ENCODE data around the gene SLC43A2.
"Not testable (repeated sequence)": the region's sequence is repeated elsewhere in the genome, so short reads cannot be mapped to it uniquely, and the experiment has no call there.

The SLC43A2 gene

DNA sequence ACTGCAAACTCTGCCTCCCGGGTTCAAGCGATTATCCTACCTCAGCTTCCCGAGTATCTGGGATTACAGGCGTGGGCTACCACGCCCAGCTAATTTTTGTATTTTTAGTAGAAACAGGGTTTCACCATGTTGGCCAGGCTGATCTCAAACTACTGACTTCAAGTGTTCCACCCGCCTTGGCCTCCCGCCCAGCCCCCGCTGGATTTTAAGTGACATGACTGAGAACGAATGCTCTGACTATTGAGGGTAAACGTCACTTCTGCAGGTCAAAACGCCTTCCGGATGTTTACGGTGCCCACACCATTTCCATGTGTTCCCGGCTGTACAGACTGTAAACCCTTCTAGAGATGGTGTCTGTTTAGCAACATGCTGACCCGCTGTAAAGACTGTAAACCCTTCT, 88.8 kb downstream of the SLC43A2 start:
- peaks cover 99% of the 10 kb centered on the region for H3K36me3 ChIP-seq

DNA sequence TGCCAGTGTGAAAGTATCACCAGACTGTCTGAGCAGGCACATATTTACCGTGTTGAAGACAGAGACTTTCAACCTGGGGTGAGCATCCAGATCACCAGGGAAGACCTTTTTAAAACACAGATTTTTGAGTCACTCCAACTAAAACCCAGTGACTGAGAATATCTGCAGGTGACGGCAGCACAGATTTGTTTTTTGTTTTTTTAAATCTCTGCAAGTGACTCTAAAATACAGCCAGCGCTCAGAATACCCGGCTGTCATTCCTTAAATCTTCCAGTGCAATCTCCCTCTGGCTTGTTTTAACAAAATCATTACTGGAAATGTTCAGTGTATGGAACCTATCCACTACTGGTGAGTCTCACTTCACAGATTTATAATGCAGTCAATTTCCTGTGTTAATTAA, 92.9 kb downstream of the SLC43A2 start:
- TF ChIP-seq, protein P1, sequence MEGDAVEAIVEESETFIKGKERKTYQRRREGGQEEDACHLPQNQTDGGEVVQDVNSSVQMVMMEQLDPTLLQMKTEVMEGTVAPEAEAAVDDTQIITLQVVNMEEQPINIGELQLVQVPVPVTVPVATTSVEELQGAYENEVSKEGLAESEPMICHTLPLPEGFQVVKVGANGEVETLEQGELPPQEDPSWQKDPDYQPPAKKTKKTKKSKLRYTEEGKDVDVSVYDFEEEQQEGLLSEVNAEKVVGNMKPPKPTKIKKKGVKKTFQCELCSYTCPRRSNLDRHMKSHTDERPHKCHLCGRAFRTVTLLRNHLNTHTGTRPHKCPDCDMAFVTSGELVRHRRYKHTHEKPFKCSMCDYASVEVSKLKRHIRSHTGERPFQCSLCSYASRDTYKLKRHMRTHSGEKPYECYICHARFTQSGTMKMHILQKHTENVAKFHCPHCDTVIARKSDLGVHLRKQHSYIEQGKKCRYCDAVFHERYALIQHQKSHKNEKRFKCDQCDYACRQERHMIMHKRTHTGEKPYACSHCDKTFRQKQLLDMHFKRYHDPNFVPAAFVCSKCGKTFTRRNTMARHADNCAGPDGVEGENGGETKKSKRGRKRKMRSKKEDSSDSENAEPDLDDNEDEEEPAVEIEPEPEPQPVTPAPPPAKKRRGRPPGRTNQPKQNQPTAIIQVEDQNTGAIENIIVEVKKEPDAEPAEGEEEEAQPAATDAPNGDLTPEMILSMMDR (IDR thresholded peaks at IDR 0.05) = no peak
- no peak overlapping the region for H3K27ac ChIP-seq
- peaks cover 5 to 6% of the 10 kb centered on the region in 2 experiments for H3K4me1 ChIP-seq (ENCODE audit: control insufficient read depth in 1 of 2, insufficient read depth in 1 of 2, low read depth in 1 of 2, low read length in 1 of 2)
- no peaks in the 10 kb centered on the region for H3K9me3 ChIP-seq
- peaks cover 100% of the 10 kb centered on the region for H3K36me3 ChIP-seq
- no peaks in the 10 kb centered on the region for H3K27me3 ChIP-seq
- no peak overlapping the region for H3K4me3 ChIP-seq (ENCODE audit: low read depth in 1 of 2, low read length in 1 of 2)

More for the DNA sequence above, 88.8 kb downstream of the SLC43A2 start:
- no peaks in the 10 kb centered on the region for H3K27me3 ChIP-seq
- H3K4me3 ChIP-seq (ENCODE audit: low read depth in 1 of 2, low read length in 1 of 2) = no peak overlapping the region
- TF ChIP-seq, protein P1 (IDR thresholded peaks at IDR 0.05) = no peak
- no peaks in the 10 kb centered on the region for H3K4me1 ChIP-seq (ENCODE audit: control insufficient read depth in 1 of 2, insufficient read depth in 1 of 2, low read depth in 1 of 2, low read length in 1 of 2)
- H3K9me3 ChIP-seq = no peaks in the 10 kb centered on the region
- H3K27ac ChIP-seq = no peak overlapping the region

DNA sequence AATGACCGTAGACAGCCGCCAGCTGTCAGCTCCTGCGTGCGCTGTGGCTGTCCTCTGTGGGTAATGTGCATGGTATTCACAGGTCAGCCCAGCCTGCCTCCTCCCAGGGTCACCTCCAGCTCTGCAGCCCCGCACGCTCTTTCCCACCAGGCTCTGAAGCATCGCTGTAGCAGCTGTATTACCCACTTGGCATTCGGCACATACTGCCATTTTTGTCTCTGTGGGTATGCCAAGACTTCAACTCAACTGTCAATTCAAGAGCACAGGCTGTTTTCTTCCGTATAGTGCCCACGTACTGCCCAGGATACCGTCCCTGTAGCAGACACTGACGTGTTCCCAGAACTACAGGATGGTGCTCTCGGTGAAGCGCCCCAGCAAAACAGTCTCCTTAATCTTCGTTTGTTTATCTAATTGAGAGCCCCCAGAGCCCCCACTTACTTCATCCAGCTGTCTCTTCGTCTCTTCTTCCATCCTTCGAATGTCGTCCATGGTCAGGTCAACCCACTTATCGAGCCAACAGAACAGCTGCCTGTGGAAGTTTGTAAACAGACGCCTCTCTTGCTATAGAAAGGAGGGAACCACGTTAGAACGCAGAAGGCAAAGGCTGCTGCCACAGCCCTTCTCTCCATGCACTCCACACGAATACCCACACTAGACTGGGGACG, 94.8 kb downstream of the SLC43A2 start:
- Histone ChIP-seq H3K9me3 (no peaks in the 10 kb centered on the region), H3K27me3 (no peaks in the 10 kb centered on the region), H3K36me3 (peaks cover 98% of the 10 kb centered on the region), H3K4me1 (ENCODE audit: control insufficient read depth in 1 of 2, insufficient read depth in 1 of 2, low read depth in 1 of 2, low read length in 1 of 2) (peaks cover 5 to 6% of the 10 kb centered on the region in 2 experiments), H3K4me3 (ENCODE audit: low read depth in 1 of 2, low read length in 1 of 2) (no peak overlapping the region), H3K27ac (no peak overlapping the region)
- TF ChIP-seq, protein P1 (IDR thresholded peaks at IDR 0.05) = no peak

DNA sequence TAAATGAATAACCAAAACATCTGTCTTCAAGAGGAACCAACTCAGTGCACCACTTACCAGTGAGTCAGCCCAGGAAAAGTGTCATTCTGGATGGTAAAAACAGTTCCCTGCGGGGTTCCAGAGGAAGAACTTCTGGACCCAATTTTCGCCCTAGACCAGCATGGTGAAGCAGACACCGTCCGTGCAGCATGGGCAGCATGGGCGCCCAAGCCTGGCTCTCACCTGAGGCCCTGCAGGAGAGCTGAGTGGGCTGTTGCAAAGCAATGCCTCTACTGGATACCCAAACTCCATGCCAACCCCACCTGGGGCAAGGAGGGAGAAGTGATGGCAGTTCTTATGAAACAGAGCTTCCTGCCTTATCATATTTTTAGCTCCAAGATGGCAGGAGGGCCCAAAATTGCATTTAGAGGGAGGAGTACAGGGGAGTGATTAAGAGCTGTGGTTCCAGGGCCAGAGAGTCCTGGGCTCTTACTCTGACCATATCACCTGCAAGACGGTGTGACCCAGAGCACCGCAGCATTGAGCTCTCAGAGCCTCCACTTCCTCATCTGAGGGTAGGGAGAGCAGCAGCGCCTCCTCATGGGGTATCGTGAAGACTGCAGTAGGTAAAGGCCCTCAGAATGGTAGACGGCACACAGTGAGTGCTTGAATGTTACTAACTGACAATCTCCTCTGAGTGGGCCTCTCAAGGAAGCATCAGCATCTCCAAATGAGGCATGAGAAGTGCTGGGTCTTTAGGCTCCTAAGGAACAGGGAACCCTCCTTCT, 95.6 kb downstream of the SLC43A2 start:
- Histone ChIP-seq H3K36me3 (peaks cover 98% of the 10 kb centered on the region), H3K27ac (peak overlapping the region; percentile 33), H3K27me3 (no peaks in the 10 kb centered on the region), H3K4me1 (ENCODE audit: control insufficient read depth in 1 of 2, insufficient read depth in 1 of 2, low read depth in 1 of 2, low read length in 1 of 2) (peaks cover 5 to 6% of the 10 kb centered on the region in 2 experiments), H3K4me3 (ENCODE audit: low read depth in 1 of 2, low read length in 1 of 2) (no peak overlapping the region), H3K9me3 (no peaks in the 10 kb centered on the region)
- TF ChIP-seq, protein P1 (IDR thresholded peaks at IDR 0.05) = peak; percentile 63

DNA sequence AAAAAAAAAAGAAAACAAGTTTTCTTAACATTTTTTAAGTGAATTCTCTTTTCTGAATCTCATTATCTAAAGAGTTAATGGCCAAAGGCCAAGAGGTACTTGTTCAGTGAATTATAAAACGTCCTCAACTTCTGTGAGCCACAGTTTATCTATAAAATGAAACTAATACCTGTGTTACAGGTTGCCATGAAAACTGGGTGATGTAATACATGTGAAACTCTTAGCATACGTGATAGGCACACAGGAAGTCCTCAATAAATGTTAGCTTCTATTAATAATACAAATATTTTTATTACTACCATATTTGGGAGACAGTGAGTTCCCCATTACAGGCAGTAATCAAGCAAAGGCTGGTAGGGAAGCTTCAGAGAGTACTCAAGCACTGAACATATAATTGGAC, 98.8 kb downstream of the SLC43A2 start:
- Histone ChIP-seq H3K27ac (no peak overlapping the region), H3K36me3 (peaks cover 98% of the 10 kb centered on the region), H3K9me3 (no peaks in the 10 kb centered on the region), H3K4me1 (ENCODE audit: control insufficient read depth in 1 of 2, insufficient read depth in 1 of 2, low read depth in 1 of 2, low read length in 1 of 2) (peaks cover 5 to 6% of the 10 kb centered on the region in 2 experiments), H3K27me3 (no peaks in the 10 kb centered on the region), H3K4me3 (ENCODE audit: low read depth in 1 of 2, low read length in 1 of 2) (no peak overlapping the region)
- TF ChIP-seq, protein P1 (IDR thresholded peaks at IDR 0.05) = no peak

DNA sequence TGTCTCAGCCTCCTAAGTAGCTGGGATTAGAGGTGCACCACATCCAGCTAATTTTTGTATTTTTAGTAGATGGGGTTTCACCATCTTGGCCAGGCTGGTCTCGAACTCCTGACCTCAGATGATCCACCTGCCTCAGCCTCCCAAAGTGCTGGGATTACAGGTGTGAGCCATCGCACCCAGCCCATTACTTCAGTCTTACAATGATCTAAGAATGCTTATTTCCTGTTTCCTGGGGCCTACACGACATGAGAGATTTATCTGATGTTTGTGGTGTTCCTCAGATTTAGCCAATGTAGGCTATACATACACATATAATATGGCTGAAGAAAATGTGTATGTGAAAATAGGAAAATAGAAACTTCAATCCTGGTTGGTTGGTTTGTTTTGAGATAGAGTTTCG, 101.8 kb downstream of the SLC43A2 start:
- not testable (repeated sequence) for H3K4me1 ChIP-seq (ENCODE audit: control insufficient read depth in 1 of 2, insufficient read depth in 1 of 2, low read depth in 1 of 2, low read length in 1 of 2); H3K27ac ChIP-seq; H3K9me3 ChIP-seq; H3K4me3 ChIP-seq (ENCODE audit: low read depth in 1 of 2, low read length in 1 of 2); H3K27me3 ChIP-seq
- H3K36me3 ChIP-seq = peaks cover 90% of the 10 kb centered on the region
